Prostate gland (tissue), 2 donors: ENCODE measurements around the gene PIP5K1B.

Source experiments
- CTCF ChIP-seq, 4 experiments: fragments of 200-600 bp in 2 of 4; fragments of 450-650 bp in 2 of 4; sonication (generic) in 2 of 4; IDR thresholded peaks; 1 replicate in 3 of 4; 2 replicates in 1 of 4; pipeline ENCODE4 v1.5.1; 2016 to 2019; ENCODE audit warnings: antibody characterized with exemption in 4 of 4, mild to moderate bottlenecking in 2 of 4, moderate library complexity in 2 of 4
- POLR2A ChIP-seq: fragments of 450-650 bp; IDR thresholded peaks from one replicate; pipeline ENCODE4 v1.6.1; 2016; ENCODE audit warnings: antibody characterized with exemption, mild to moderate bottlenecking

- no peak for TF ChIP-seq CTCF (IDR thresholded peaks at IDR 0.05)
- no peak for TF ChIP-seq POLR2A
Measured at GRCh38 chr9:69020301-69021145, 315.5 kb downstream of the PIP5K1B start.
